ENCODE measurements around the gene YBX1.
"Not testable (repeated sequence)": the region's sequence is repeated elsewhere in the genome, so short reads cannot be mapped to it uniquely, and the experiment has no call there.

Gene YBX1

GRCh38 chr1:42744148-42744413 is 61.9 kb downstream of the YBX1 start:
- TF ChIP-seq, protein P1, sequence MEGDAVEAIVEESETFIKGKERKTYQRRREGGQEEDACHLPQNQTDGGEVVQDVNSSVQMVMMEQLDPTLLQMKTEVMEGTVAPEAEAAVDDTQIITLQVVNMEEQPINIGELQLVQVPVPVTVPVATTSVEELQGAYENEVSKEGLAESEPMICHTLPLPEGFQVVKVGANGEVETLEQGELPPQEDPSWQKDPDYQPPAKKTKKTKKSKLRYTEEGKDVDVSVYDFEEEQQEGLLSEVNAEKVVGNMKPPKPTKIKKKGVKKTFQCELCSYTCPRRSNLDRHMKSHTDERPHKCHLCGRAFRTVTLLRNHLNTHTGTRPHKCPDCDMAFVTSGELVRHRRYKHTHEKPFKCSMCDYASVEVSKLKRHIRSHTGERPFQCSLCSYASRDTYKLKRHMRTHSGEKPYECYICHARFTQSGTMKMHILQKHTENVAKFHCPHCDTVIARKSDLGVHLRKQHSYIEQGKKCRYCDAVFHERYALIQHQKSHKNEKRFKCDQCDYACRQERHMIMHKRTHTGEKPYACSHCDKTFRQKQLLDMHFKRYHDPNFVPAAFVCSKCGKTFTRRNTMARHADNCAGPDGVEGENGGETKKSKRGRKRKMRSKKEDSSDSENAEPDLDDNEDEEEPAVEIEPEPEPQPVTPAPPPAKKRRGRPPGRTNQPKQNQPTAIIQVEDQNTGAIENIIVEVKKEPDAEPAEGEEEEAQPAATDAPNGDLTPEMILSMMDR (IDR thresholded peaks at IDR 0.05; ENCODE audit: low read depth, low read length), result no peak

DNA sequence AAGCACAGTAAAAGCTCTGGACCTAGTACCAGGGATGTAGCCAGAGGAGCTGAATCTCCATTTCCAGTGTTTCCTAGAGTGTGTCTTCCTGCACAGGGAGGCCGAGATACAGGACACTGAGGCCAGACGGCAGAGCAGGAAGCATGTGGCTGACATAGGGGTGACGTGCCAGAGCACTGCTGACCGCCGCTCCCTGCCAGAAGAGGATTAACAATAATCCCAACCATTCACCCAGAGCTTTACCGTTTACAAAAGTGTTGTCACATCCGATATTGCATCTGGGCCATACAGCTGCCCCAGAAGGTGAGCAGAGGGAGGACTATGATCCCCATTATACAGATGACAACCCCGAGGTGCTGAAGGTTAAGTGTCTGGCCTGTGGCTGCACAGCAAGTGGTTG is 63.6 kb downstream of the YBX1 start:
- TF ChIP-seq, protein P1 (IDR thresholded peaks at IDR 0.05; ENCODE audit: low read depth, low read length), result no peak
- DNase-seq (ENCODE audit: extremely low read depth, low read depth), result no peak

More at GRCh38 chr1:42744148-42744413, 61.9 kb downstream of the YBX1 start:
- DNase-seq (ENCODE audit: extremely low read depth, low read depth), result no peak

DNA sequence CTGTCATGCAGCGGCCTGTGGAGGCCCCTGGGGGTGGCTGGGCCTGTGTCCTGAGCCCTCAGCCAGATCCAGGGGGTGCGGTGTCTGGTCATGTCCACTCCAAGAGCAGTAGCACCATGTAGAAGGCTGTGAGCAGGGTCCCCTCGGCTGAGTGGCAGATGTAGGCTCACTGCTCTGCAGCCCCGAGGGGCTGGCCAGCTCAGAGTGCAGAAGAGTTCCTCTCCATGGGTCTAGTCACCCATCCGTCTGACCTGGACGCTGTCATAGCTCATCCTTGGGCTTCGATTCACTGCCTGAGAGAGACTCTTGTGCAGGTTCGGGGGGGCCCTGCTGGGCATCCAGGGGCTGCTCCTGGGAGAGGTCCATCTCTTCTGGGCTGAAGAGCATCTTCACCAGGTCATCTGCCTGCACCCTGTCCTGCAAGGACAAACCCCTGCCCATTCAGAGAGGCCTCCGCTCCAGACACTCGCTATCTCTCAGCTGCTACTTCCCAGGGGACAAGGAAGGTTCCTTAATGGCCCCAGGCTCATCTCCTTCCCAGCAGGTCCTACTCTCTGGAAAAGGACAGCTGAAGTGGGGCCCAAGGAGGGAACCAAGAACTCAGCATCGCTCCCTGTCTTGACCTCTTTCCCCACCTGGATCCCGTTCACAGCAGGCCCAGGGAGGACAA is 64.4 kb downstream of the YBX1 start:
- TF ChIP-seq, protein P1 (IDR thresholded peaks at IDR 0.05; ENCODE audit: low read depth, low read length), result no peak
- no peak for DNase-seq (ENCODE audit: extremely low read depth, low read depth)

GRCh38 chr1:42747125-42747524 is 64.9 kb downstream of the YBX1 start:
- DNase-seq (ENCODE audit: extremely low read depth, low read depth), result no peak
- TF ChIP-seq, protein P1 (IDR thresholded peaks at IDR 0.05; ENCODE audit: low read depth, low read length), result peak; percentile 53

- TF ChIP-seq, protein P1 (IDR thresholded peaks at IDR 0.05; ENCODE audit: low read depth, low read length), result no peak
- no peak for DNase-seq (ENCODE audit: extremely low read depth, low read depth)
These were observed 65.8 kb downstream of the YBX1 start for GRCh38 chr1:42748021-42748420.

GRCh38 chr1:42748461-42749410 is 66.5 kb downstream of the YBX1 start:
- DNase-seq (ENCODE audit: extremely low read depth, low read depth), result no peak
- TF ChIP-seq, protein P1 (IDR thresholded peaks at IDR 0.05; ENCODE audit: low read depth, low read length), result no peak

- TF ChIP-seq, protein P1 (IDR thresholded peaks at IDR 0.05; ENCODE audit: low read depth, low read length), result no peak
- no peak for DNase-seq (ENCODE audit: extremely low read depth, low read depth)
These were observed 67.8 kb downstream of the YBX1 start for GRCh38 chr1:42750041-42750440.

DNA sequence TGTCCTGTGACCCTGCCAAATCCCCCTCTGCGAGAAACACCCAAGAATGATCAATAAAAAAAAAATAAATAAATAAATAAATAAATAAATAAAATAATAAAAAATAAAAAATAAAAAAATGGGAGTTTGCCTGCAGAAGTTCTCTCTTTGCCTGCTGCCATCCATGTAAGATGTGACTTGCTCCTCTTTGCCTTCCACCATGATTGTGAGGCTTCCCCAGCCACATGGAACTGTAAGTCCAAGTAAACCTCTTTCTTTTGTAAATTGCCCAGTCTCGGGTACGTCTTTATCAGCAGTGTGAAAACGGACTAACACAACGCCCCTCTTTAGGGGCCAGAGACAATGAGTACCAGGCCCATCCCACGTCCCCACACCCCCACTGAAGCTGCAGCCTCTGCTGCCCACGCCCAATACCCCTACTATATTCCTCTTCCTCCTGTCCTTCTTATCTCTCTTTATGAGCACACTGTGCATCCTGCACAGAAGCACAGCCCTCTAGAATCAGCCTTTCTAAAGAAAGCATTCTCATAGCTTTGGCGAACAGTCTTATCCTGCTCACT is 69.4 kb downstream of the YBX1 start:
- DNase-seq (ENCODE audit: extremely low read depth, low read depth), result not testable (repeated sequence)
